GM23338 (cell line): ENCODE results near the gene RHBDD1. TPM values are rescaled to one million over a fixed set of nuclear protein-coding genes. Genes with fewer than 3 reads are reported as not detected.

Experiments used
- ATAC-seq: fragments of 200-7000 bp; cut with Tn5 transposase; 3 replicates; pipeline ENCODE4 v1.9.1; 2020
- DNase-seq: peaks from one replicate; pipeline ENCODE4 v3.0.0-alpha.2; 2015; ENCODE audit warnings: low spot score
- H2AFZ ChIP-seq: fragments of 200-600 bp; sonication (generic); 2 replicates; pipeline ENCODE4 v1.8.0; 2016; ENCODE audit warnings: antibody characterized with exemption, mild to moderate bottlenecking, moderate library complexity
- H3F3A ChIP-seq: fragments of 200-600 bp; sonication (generic); replicated peaks from 2 replicates; pipeline ENCODE4 v1.8.0; 2017; ENCODE audit warnings: antibody characterized with exemption, mixed run types, low read depth
- H3K27ac ChIP-seq: fragments of 200-600 bp; sonication (generic); 2 replicates; pipeline ENCODE4 v1.6.1; 2016; ENCODE audit warnings: low read depth
- H3K27me3 ChIP-seq: fragments of 200-600 bp; sonication (generic); 2 replicates; pipeline ENCODE4 v1.8.0; 2016; ENCODE audit warnings: mild to moderate bottlenecking, mixed run types, moderate library complexity; ENCODE audit not compliant: insufficient read depth
- H3K36me3 ChIP-seq: fragments of 200-600 bp; sonication (generic); 2 replicates; pipeline ENCODE4 v1.8.0; 2016; ENCODE audit warnings: mild to moderate bottlenecking; ENCODE audit not compliant: insufficient read depth
- H3K4me1 ChIP-seq: fragments of 200-600 bp; sonication (generic); 2 replicates; pipeline ENCODE4 v1.8.0; 2016; ENCODE audit warnings: mild to moderate bottlenecking, moderate library complexity; ENCODE audit not compliant: insufficient read depth
- H3K4me2 ChIP-seq: fragments of 200-600 bp; sonication (generic); 2 replicates; pipeline ENCODE4 v1.7.1; 2017; ENCODE audit warnings: mixed run types
- H3K4me3 ChIP-seq: fragments of 200-600 bp; sonication (generic); 2 replicates; pipeline ENCODE4 v1.6.1; 2016; ENCODE audit warnings: mixed run types
- H3K79me2 ChIP-seq: fragments of 200-600 bp; sonication (generic); replicated peaks from 2 replicates; pipeline ENCODE4 v1.8.0; 2017; ENCODE audit warnings: mild to moderate bottlenecking; ENCODE audit not compliant: insufficient read depth
- H3K9me2 ChIP-seq: fragments of 200-600 bp; sonication (generic); 2 replicates; pipeline ENCODE4 v1.8.0; 2017; ENCODE audit not compliant: insufficient read depth
- H4K20me1 ChIP-seq: fragments of 200-600 bp; sonication (generic); replicated peaks from 2 replicates; pipeline ENCODE4 v1.8.0; 2017; ENCODE audit warnings: mild to moderate bottlenecking; ENCODE audit not compliant: insufficient read depth
- H3K27ac Mint-ChIP-seq: 2 replicates; pipeline ENCODE4 v1.8.0; 2020; ENCODE audit warnings: inconsistent platforms, mild to moderate bottlenecking, moderate library complexity, mixed read lengths
- H3K27me3 Mint-ChIP-seq: 3 replicates; pipeline ENCODE4 v1.8.0; 2022; ENCODE audit warnings: low read depth, mild to moderate bottlenecking, moderate library complexity, mixed read lengths, inconsistent platforms; ENCODE audit not compliant: insufficient read depth, poor library complexity
- H3K36me3 Mint-ChIP-seq: 3 replicates; pipeline ENCODE4 v1.8.0; 2021; ENCODE audit warnings: low read depth, mild to moderate bottlenecking, inconsistent platforms, moderate library complexity, mixed read lengths
- H3K4me1 Mint-ChIP-seq: 3 replicates; pipeline ENCODE4 v1.8.0; 2020; ENCODE audit warnings: mild to moderate bottlenecking, inconsistent platforms, mixed read lengths
- H3K4me3 Mint-ChIP-seq: 3 replicates; pipeline ENCODE4 v1.8.0; 2021; ENCODE audit warnings: moderate library complexity, mild to moderate bottlenecking, inconsistent platforms, mixed read lengths
- H3K9me3 Mint-ChIP-seq: 3 replicates; pipeline ENCODE4 v1.8.0; 2020; ENCODE audit warnings: moderate library complexity, mild to moderate bottlenecking, inconsistent platforms, mixed read lengths
- CREB1 ChIP-seq: fragments of 250-450 bp; sonication (Bioruptor Pico); IDR thresholded peaks from 2 replicates; pipeline ENCODE4 v1.5.0; 2020; ENCODE audit warnings: low read depth, mild to moderate bottlenecking, moderate library complexity
- EZH2phosphoT487 ChIP-seq: fragments of 200-600 bp; sonication (generic); IDR thresholded peaks from one replicate; pipeline ENCODE4 v1.8.1; 2018; ENCODE audit warnings: antibody characterized with exemption; ENCODE audit not compliant: unreplicated experiment
- POLR2AphosphoS5 ChIP-seq: IDR thresholded peaks from 2 replicates; pipeline ENCODE4 v1.6.1; 2016; ENCODE audit warnings: antibody characterized with exemption, low read depth
- ZNF114 ChIP-seq: fragments of 250-450 bp; sonication (Bioruptor Pico); IDR thresholded peaks from 2 replicates; pipeline ENCODE4 v1.5.0; 2020; ENCODE audit warnings: mild to moderate bottlenecking, moderate library complexity
- polyA plus RNA-seq: library from polyadenylated mRNA; unstranded; fragments of >200 nt; fragmentation: Nextera tagmentation; extraction: Ambion mirVana; gene quantifications from 2 replicates; pipeline ENCODE4 v1.2.1, GENCODE V29; 2016
- total RNA-seq: library from RNA; depleted of rRNA; stranded (reverse); fragments of >200 nt; shearing (Covaris generic); gene quantifications from 2 replicates; pipeline ENCODE4 v1.2.3, GENCODE V29; 2014
- TF ChIP-seq, protein P1 (sequence below): IDR thresholded peaks from 2 replicates; pipeline ENCODE4 v1.6.1; 2016; ENCODE audit warnings: antibody characterized with exemption
- TF ChIP-seq, protein P2 (sequence below), 2 experiments: fragments of 200-600 bp in 1 of 2; sonication (generic) in 1 of 2; conservative IDR thresholded peaks; 2 replicates each; pipeline versions ENCODE4 v1.5.1 to v1.6.1; 2016 to 2017; ENCODE audit warnings: antibody characterized with exemption in 2 of 2, low read depth in 2 of 2, mild to moderate bottlenecking in 2 of 2, moderate library complexity in 1 of 2

RHBDD1 gene
- total and polyA plus RNA-seq, 2 experiments from 2014 or later: 7.3 to 13.0 TPM

DNA sequence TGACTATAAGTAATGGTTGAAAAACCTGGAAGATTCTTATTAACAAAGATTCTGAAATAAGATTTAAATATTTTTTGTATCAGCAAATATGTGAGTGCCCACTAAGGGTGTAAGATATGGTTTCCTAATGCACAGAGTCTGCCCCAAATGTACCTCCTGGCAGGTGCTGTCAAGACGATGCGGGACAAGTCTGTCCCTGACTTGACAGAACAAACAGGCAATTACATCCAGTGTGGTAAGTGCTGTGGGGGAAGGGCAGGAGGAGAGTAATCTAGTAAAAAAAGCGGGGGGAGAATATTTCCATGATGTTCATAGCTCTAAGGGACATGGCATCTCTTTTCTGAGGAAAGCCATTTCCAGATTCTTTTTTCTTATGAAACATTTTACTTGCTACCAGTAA is 200.7 kb downstream of the RHBDD1 start:
- Mint-ChIP-seq H3K27ac (no peak overlapping the region), H3K4me3 (no peak overlapping the region), H3K9me3 (no peaks in the 10 kb centered on the region), H3K27me3 (no peaks in the 10 kb centered on the region), H3K4me1 (no peaks in the 10 kb centered on the region), H3K36me3 (no peaks in the 10 kb centered on the region)
- no peaks in the 10 kb centered on the region for H4K20me1 ChIP-seq
- ATAC-seq (no peak), DNase-seq (no peak)
- H3K4me3 ChIP-seq: no peak overlapping the region
- H3K4me1 ChIP-seq: no peaks in the 10 kb centered on the region
- TF ChIP-seq EZH2phosphoT487 (no peak), ZNF114 (CRISPR knock-in tag) (no peak), CREB1 (no peak), POLR2AphosphoS5 (no peak)
- TF ChIP-seq, protein P1, sequence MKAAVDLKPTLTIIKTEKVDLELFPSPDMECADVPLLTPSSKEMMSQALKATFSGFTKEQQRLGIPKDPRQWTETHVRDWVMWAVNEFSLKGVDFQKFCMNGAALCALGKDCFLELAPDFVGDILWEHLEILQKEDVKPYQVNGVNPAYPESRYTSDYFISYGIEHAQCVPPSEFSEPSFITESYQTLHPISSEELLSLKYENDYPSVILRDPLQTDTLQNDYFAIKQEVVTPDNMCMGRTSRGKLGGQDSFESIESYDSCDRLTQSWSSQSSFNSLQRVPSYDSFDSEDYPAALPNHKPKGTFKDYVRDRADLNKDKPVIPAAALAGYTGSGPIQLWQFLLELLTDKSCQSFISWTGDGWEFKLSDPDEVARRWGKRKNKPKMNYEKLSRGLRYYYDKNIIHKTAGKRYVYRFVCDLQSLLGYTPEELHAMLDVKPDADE: no peak
- H3K27me3 ChIP-seq: no peaks in the 10 kb centered on the region
- H3K27ac ChIP-seq: no peak overlapping the region
- H3K4me2 ChIP-seq: no peak overlapping the region
- no peak overlapping the region for H2AFZ ChIP-seq
- H3F3A ChIP-seq: no peaks in the 10 kb centered on the region
- H3K36me3 ChIP-seq: no peaks in the 10 kb centered on the region
- no peaks in the 10 kb centered on the region for H3K79me2 ChIP-seq
- no peaks in the 10 kb centered on the region for H3K9me2 ChIP-seq

DNA sequence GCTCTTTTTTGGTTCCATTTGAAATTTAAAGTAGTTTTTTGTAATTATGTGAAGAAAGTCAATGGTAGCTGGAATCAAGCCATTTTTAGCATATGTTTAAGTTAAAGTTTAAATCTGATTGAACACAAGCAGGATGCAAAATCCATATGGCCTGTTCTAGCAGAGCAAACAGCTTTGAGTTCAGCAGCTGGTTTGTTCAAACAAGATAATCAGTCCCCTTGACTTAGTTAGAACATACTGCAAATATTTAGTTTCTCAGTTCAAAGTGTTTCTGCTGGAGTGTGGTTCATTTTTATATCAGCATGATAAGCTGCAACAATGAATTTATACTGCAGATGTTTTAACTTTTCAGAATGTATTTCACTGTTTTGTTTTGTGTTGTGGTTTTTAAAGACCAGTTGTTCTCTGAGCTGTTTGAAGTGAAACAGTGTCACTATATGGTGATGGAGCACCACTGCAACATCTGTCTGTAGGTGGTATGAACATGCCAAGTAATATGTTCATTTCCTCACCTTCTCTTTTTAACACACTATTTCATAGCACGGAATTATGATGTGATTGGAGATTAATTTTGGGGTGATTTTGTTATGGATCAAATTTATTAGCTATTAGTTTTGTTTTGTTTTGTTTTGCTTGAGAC is 202.8 kb downstream of the RHBDD1 start:
- Mint-ChIP-seq H3K9me3 (no peaks in the 10 kb centered on the region), H3K4me3 (no peak overlapping the region)

More for the DNA sequence above, 202.8 kb downstream of the RHBDD1 start:
- H3K4me3 ChIP-seq: no peak overlapping the region
- no peaks in the 10 kb centered on the region for H3K4me1 Mint-ChIP-seq
- no peaks in the 10 kb centered on the region for H3K36me3 ChIP-seq
- no peaks in the 10 kb centered on the region for H3K79me2 ChIP-seq
- H2AFZ ChIP-seq: no peak overlapping the region
- H4K20me1 ChIP-seq: no peaks in the 10 kb centered on the region
- no peaks in the 10 kb centered on the region for H3K27me3 ChIP-seq
- no peaks in the 10 kb centered on the region for H3K9me2 ChIP-seq
- no peak for TF ChIP-seq EZH2phosphoT487
- TF ChIP-seq, protein P2, sequence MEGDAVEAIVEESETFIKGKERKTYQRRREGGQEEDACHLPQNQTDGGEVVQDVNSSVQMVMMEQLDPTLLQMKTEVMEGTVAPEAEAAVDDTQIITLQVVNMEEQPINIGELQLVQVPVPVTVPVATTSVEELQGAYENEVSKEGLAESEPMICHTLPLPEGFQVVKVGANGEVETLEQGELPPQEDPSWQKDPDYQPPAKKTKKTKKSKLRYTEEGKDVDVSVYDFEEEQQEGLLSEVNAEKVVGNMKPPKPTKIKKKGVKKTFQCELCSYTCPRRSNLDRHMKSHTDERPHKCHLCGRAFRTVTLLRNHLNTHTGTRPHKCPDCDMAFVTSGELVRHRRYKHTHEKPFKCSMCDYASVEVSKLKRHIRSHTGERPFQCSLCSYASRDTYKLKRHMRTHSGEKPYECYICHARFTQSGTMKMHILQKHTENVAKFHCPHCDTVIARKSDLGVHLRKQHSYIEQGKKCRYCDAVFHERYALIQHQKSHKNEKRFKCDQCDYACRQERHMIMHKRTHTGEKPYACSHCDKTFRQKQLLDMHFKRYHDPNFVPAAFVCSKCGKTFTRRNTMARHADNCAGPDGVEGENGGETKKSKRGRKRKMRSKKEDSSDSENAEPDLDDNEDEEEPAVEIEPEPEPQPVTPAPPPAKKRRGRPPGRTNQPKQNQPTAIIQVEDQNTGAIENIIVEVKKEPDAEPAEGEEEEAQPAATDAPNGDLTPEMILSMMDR (conservative IDR thresholded peaks at IDR 0.05; ENCODE audit: low read depth in 2 of 2): no peak
- no peaks in the 10 kb centered on the region for H3K36me3 Mint-ChIP-seq
- H3K27ac ChIP-seq: no peak overlapping the region
- no peaks in the 10 kb centered on the region for H3F3A ChIP-seq
- ATAC-seq (no peak), DNase-seq (no peak)
- no peaks in the 10 kb centered on the region for H3K27me3 Mint-ChIP-seq
- H3K4me1 ChIP-seq: no peaks in the 10 kb centered on the region
- no peak overlapping the region for H3K27ac Mint-ChIP-seq
- H3K4me2 ChIP-seq: no peak overlapping the region
